ENCODE measurements around the gene CHSY1. TPM values are rescaled to one million over a fixed set of nuclear protein-coding genes. Genes with fewer than 3 reads are reported as not detected.

The CHSY1 gene
- total RNA-seq, 1 donor from 2014 or later: 39.7 TPM

DNA sequence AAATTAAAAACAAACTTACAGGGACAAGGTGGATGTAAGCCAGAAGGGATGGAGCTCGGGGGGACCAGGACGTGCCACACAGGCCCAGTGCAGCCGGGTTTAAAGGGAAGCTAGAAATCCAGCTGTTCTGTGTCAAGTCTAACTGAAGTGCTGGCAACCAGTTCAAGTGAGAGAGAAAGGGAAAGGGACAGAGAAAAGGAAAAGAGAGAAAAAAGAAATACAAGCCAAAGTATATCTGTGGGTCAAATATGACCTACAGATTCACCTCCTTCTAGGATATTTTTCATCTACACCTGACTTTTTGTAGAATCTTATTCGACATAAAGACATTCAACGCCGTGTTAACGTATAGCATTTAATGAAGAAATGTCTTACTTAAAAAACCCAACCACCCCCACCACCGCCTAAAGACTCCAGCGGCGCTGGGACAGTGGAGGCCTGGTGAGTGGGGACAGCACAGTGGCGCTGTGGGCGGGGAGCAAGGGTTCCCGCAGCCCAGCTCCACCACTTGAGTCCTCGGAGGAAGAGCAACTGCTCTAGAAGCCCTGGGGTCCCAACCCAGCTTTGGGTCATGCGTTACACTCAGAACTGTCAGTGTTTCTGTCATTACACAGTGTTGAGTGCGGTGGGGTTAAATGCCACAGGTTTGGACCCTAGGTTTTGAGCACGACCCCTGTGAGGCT, 62.3 kb downstream of the CHSY1 start:
- H3K27me3 Mint-ChIP-seq (ENCODE audit: unreplicated experiment): no peaks in the 10 kb centered on the region
- H3K36me3 Mint-ChIP-seq (ENCODE audit: unreplicated experiment): no peaks in the 10 kb centered on the region
- H3K9me3 Mint-ChIP-seq (ENCODE audit: unreplicated experiment): no peaks in the 10 kb centered on the region

DNA sequence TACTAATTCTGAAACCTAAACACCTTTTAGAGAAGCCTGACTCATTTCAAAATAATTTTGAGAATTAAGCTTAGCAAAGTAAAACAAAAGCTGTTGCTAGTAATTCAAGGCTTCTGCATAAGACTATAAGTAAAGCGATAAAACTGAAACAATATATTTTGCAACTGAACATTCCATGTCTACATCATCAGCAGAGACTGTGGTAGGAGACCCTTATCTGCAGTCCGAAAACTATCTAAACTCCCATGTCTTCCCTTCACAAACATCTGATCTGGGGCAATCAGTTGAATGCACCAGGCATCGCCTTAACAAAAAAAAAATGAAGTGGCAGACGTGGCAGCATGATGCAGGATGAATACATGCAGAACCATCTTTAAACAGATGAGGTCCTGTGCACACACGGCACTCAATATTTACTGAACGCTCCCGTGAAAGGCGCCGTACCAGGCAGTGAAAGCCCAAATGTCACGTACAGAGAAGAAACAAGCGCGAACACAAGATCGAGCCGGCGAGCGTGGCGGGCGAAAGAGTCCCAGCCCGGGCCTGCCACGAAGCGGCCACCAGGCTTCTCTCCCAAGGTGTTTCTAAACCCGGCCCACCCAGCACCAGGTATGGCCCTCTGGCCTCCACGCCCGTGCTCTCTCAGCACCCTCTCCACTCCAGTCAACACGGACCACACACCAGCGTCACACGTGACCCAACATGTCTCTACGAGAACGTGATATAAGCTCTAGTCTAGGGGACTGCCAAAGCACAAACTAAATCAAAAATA, 63.0 kb downstream of the CHSY1 start:
- Mint-ChIP-seq H3K4me3 (ENCODE audit: unreplicated experiment) (peak overlapping the region; percentile 36), H3K27ac (ENCODE audit: unreplicated experiment) (peak overlapping the region; percentile 90), H3K9me3 (ENCODE audit: unreplicated experiment) (no peaks in the 10 kb centered on the region), H3K36me3 (ENCODE audit: unreplicated experiment) (no peaks in the 10 kb centered on the region), H3K27me3 (ENCODE audit: unreplicated experiment) (no peaks in the 10 kb centered on the region), H3K4me1 (ENCODE audit: unreplicated experiment) (peaks cover 75% of the 10 kb centered on the region)
- TF ChIP-seq, protein P1, sequence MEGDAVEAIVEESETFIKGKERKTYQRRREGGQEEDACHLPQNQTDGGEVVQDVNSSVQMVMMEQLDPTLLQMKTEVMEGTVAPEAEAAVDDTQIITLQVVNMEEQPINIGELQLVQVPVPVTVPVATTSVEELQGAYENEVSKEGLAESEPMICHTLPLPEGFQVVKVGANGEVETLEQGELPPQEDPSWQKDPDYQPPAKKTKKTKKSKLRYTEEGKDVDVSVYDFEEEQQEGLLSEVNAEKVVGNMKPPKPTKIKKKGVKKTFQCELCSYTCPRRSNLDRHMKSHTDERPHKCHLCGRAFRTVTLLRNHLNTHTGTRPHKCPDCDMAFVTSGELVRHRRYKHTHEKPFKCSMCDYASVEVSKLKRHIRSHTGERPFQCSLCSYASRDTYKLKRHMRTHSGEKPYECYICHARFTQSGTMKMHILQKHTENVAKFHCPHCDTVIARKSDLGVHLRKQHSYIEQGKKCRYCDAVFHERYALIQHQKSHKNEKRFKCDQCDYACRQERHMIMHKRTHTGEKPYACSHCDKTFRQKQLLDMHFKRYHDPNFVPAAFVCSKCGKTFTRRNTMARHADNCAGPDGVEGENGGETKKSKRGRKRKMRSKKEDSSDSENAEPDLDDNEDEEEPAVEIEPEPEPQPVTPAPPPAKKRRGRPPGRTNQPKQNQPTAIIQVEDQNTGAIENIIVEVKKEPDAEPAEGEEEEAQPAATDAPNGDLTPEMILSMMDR (IDR thresholded peaks at IDR 0.05): no peak
- DNase-seq (ENCODE audit: extremely low spot score, unreplicated experiment): no peak

More for the DNA sequence above, 62.3 kb downstream of the CHSY1 start:
- Mint-ChIP-seq H3K4me3 (ENCODE audit: unreplicated experiment) (peak overlapping the region; percentile 36), H3K27ac (ENCODE audit: unreplicated experiment) (peak overlapping the region; percentile 90), H3K4me1 (ENCODE audit: unreplicated experiment) (peaks cover 78% of the 10 kb centered on the region)
- DNase-seq (ENCODE audit: extremely low spot score, unreplicated experiment): no peak
- TF ChIP-seq, protein P1 (IDR thresholded peaks at IDR 0.05): no peak

- H3K9me3 Mint-ChIP-seq (ENCODE audit: unreplicated experiment): peaks cover 1% of the 10 kb centered on the region
- peak overlapping the region; percentile 90 for H3K27ac Mint-ChIP-seq (ENCODE audit: unreplicated experiment)
- H3K27me3 Mint-ChIP-seq (ENCODE audit: unreplicated experiment): no peaks in the 10 kb centered on the region
- DNase-seq (ENCODE audit: extremely low spot score, unreplicated experiment): no peak
- H3K4me1 Mint-ChIP-seq (ENCODE audit: unreplicated experiment): peaks cover 76% of the 10 kb centered on the region
- TF ChIP-seq, protein P1 (IDR thresholded peaks at IDR 0.05): no peak
- H3K36me3 Mint-ChIP-seq (ENCODE audit: unreplicated experiment): peaks cover 2% of the 10 kb centered on the region
- peak overlapping the region; percentile 62 for H3K4me3 Mint-ChIP-seq (ENCODE audit: unreplicated experiment)
Observed at GRCh38 chr15:101187820-101188636, 63.8 kb downstream of the CHSY1 start.

DNA sequence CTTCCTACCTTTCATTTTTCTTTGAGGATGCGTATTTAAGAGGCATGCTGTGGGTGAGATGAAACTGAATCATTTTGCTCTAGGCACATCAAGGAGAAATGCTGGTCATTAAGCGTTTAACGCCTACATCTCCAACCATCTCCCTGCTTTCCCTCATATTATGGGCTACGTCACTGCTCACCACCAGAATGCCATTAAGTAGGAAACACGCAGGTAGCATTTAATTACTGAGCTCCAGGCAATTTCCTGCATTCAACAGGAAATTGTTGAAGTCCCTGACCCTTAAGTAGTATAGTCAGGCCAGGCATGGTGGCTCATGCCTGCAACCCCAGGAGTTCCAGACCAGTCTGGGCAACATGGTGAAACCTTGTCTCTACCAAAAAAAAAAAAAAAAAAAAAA, 66.1 kb downstream of the CHSY1 start:
- Mint-ChIP-seq H3K9me3 (ENCODE audit: unreplicated experiment) (peaks cover 6% of the 10 kb centered on the region), H3K4me3 (ENCODE audit: unreplicated experiment) (no peak overlapping the region), H3K27me3 (ENCODE audit: unreplicated experiment) (no peaks in the 10 kb centered on the region), H3K36me3 (ENCODE audit: unreplicated experiment) (peaks cover 13% of the 10 kb centered on the region), H3K27ac (ENCODE audit: unreplicated experiment) (no peak overlapping the region), H3K4me1 (ENCODE audit: unreplicated experiment) (peaks cover 64% of the 10 kb centered on the region)
- DNase-seq (ENCODE audit: extremely low spot score, unreplicated experiment): no peak
- TF ChIP-seq, protein P1 (IDR thresholded peaks at IDR 0.05): no peak
